Measurements from ENCODE around the gene EIF1.
"Not testable (repeated sequence)": the region's sequence is repeated elsewhere in the genome, so short reads cannot be mapped to it uniquely, and the experiment has no call there.

The EIF1 gene

DNA sequence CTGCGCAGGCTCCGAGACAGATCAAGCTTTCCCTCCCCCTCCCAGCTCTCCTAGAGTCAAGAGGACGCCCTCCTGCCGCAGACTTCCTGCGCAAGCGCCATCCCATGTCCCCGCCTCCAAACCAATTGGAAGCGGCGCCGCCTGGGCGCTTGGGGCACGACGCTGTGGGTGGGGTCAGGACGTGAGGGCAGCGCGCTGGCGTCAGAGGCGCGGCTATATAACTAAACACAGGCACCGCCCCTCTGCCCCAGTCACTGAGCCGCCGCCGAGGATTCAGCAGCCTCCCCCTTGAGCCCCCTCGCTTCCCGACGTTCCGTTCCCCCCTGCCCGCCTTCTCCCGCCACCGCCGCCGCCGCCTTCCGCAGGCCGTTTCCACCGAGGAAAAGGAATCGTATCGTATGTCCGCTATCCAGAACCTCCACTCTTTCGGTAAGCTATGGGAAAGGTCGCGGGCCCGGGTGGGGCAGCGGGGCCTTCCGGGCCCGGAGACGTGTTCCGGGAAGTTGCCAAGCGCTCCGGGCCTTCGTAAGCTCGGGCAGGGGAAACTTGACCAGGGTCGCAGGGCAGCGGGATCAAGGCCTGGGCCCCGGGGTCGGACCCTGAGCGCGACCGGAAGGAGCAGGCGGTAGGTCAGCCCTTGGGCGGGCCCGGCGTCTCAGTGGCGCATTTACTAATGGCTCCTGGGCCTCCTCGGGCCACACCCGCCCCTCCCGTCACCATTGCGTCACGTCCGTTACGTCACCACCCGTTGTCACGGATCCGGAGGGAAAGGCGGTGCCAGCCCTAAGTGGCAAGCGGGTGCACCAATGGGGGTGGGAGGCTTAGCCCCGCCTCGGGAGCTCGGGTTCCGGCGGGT, at the start of gene EIF1:
Gene EIF1 (plus strand): TSS at position 245 of the 856 bp plus-strand sequence. CDS start 154 bp downstream, at position 399.
- in situ Hi-C loops (cut with MboI; ENCODE audit: low sequenced_read_pairs): no loop called here

DNA sequence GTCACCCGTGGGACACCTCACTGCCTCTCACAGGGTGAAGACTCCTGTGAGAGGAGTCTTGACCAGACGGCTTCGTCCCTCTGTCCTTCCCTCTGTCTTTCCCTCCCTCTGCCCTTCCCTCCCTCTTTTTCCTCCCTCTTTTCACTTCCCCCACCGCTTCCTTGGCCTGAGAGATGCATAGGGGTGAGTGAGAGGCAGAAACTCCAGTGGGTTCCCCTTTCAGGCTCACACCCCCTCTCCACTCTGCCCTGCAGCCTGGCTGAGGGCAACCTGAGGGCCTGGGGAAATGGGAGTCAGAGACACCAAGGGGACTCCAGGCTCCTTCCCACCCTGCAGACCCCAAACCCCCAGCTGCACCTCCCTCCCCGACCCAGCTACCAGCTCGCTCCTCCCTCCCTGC, 49.7 kb upstream of the EIF1 start:
- in situ Hi-C loops (cut with MboI; ENCODE audit: low sequenced_read_pairs): no loop called here

DNA sequence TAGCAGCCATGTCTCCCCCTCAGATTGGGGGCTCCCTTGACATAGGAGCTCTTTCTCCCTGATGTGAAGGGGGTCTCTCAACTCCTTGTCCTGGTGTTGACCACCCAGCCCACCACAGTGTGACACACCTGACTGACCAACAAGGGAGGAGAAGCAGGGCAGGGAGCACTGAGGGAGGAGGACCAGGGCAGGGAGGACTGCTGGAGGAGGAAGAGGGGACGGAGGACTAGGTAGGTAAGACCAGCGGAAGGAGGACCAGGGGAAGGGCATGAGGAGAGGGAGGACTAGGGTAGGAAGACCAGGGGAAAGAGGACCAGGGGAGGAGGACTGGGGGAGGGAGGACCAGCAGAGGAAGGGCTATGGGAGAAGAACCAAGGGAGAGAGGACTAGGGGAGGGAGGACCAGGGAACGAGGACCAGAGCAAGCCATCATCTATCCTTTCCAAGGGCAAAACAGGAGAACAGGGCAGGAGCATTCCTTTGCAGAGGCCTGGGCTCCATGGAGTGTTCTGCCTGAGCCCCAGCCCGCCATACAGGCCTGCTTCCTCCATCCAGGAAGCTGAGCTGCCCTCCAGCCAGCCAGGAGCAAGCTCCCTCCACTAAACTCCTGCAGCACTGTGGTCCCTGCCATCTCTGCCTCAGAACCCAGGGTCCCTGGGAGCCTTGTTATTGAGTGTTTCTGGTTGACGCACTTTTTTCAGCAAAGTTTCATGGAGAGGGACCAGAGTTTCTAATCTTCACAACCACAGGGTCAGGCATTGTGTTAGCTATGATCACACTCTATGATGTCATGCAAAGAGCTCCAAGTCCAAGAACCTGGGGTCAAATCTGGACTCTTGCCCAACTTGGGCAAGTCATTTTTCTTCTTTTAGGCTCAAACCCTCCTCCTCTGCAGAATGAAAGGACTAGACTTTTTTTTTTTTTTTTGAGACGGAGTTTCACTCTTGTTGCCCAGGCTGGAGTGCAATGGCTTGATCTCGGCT, 48.9 kb upstream of the EIF1 start:
- in situ Hi-C loops (cut with MboI; ENCODE audit: low sequenced_read_pairs): no loop called here

DNA sequence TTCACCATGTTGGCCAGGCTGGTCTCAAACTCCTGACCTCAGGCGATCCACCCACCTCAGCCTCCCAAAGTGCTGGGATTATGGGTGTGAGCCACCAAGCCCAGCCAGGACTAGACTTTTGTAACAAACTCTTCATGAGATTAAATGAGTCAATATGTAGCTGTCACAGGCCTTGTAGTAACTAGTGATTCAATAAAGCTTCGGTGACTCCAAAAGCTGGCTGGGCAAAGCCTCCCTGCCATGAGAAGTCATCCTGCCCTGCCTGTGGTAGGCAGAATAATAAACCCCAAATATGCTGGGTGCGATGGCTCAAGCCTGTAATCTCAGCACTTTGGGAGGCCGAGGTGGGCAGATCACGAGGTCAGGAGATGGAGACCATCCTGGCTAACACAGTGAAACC, 48.1 kb upstream of the EIF1 start:
- in situ Hi-C loops (cut with MboI; ENCODE audit: low sequenced_read_pairs): not testable (repeated sequence)

DNA sequence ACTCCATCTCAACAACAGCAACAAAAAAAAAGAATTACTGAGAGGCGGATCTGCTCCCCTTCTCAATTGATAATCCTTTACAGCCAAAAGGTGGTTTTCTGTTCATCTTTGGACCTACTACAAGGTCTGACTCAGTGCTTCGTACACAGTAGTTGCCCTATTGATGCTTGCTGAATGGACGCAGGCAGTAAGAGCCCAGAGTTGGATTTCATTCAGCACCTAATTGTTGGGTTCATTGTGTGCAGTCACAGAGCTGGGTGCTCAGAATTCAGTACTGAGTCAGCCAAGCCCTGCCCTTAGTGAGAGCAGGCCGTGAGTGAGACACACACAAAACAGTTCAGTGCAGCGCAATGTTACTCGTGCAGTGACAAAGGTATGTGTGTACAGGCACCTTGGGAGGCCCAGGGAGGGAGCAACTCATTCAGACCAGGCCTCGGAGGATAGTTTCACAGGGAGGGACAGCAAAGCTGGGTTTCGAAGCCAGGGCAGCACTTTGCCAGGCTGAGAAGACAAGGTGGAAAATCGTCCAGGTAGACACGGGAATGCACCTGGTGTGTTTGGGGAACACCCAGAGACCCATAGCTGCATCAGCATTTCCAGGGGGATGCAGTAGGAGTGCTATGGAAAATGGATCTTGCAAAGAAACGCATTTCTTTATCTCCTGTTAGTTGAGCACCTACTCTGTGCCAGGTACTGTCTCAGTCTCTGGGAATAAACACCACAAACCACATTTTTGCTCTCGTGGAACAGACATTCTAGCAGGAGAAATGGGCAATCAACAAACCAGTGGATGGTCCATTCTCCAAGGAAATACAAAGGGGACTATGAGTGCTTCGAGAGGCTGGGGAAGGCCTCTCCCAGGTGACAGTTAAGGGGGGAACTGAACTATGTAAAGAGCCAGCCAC, 46.2 kb upstream of the EIF1 start:
- in situ Hi-C loops (cut with MboI; ENCODE audit: low sequenced_read_pairs): no loop called here

DNA sequence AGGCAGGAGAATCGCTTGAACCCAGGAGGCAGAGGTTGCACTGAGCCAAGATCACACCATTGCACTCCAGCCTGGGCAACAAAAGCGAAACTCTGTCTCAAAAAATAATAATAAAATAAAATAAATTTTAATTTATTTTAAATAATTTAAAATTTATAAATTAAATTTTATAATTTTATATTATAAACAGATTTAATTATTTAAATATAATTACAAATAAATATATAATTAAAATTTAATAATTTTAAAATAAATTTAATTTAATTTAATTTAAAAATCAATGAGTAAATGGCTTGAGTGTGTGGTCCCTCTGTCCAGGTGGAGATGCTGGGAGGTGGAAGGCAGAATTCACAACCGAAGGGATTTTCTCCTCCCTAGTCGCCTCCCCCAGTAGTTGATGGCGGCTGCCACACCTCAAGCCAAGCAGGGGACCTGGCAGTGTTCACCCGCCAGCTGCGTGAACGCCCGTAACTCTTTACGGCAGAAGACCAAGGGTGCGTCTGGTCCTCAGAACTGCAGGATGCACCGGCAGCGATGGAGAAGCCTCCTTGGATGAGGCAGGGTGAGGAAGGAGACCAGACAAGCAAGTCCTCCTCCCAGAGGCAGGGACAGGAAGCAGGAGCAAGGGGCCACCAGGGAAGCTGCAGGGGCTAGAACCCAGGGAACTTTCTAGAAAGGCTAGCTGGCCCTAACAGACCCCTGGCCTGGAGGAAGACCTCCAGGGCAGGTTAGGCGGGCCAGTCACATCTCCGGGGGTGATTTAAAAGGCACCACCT, 41.5 kb upstream of the EIF1 start:
- in situ Hi-C loops (cut with MboI; ENCODE audit: low sequenced_read_pairs): no loop called here

DNA sequence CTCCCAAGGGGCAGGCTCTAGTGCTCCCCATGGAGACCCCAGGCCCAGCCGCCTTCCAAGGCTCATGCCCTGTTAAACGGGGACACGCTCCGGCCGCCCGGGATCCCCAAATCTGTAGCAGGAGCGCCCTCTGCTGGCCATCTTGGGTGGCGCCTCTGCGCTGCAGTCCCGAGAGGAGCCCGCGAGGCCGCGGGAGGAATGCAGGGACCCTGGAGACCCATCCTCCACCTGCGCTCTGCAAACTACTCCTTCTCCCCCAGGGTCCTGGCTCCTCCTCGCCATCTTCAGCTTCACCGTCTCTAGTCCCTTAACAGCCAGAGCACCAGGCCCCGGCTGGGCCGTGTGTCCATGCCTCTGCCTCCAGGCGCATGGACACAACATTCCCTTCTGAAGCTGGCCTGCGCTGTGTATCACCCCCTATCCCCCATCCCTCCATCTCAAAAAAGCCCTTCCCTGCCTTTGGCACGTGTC, 40.7 kb upstream of the EIF1 start:
- in situ Hi-C loops (cut with MboI; ENCODE audit: low sequenced_read_pairs): no loop called here

DNA sequence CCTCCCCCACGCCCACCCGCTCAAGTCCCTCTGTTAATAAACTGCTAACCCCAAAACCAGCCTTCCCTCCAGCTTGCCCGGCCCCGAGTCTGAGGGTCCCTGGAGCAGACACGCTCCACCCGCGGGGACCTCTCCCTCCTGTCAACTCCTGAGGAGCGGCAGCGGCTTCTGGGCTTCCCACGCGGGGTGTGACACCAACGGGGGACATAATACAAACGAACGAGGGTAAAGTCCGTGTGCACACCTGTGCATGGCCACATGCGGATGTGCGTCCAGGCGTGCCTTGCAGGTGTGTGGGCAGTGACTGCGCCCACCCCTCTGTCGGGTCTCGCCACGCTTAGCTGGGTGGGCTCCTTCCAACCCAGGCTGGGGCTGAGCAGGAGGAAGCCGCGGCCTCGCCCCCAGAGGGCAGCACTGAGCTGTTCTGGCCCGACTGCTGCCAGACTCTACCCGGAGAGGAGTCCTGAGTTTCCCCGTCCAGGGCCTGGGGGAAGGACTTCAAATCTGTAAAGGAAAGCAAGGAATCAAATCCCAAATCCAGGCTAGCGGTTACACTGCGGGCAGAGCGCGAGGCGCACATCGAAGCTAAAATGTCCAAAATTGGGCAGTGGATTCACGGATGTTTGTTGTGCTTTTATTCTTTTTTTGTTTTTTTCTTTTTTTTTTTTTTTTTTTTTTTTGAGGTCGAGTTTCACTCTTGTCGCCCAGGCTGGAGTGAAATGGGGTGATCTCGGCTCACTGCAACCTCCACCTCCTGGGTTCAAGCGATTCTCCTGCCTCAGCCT, 40.1 kb upstream of the EIF1 start:
- in situ Hi-C loops (cut with MboI; ENCODE audit: low sequenced_read_pairs): no loop called here

DNA sequence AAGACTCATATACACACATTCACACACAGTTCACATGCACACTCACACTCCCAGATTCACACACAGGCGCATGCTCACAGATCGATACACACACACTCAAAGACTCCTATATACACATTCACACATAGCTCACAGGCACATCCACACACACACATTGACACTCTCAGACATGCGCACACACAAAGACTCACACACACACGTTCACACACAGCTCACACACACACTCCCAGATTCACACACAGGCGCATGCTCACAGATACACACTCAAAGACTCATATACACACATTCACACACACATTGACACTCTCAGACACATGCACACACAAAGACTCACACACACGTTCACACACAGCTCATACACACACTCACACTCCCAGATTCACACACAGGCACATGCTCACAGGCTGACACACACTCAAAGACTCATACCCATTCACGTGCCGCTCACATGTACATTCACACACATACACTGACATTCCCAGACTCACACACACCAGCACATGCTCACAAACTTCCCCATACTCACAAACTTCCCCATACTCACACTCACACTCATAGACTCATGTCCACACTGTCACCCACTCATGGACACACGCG, 38.7 kb upstream of the EIF1 start:
- in situ Hi-C loops (cut with MboI; ENCODE audit: low sequenced_read_pairs): loop anchor here (25.0 kb wide), 1 partner anchor 88 kb away; the partner anchor contains the start of gene KRT9

DNA sequence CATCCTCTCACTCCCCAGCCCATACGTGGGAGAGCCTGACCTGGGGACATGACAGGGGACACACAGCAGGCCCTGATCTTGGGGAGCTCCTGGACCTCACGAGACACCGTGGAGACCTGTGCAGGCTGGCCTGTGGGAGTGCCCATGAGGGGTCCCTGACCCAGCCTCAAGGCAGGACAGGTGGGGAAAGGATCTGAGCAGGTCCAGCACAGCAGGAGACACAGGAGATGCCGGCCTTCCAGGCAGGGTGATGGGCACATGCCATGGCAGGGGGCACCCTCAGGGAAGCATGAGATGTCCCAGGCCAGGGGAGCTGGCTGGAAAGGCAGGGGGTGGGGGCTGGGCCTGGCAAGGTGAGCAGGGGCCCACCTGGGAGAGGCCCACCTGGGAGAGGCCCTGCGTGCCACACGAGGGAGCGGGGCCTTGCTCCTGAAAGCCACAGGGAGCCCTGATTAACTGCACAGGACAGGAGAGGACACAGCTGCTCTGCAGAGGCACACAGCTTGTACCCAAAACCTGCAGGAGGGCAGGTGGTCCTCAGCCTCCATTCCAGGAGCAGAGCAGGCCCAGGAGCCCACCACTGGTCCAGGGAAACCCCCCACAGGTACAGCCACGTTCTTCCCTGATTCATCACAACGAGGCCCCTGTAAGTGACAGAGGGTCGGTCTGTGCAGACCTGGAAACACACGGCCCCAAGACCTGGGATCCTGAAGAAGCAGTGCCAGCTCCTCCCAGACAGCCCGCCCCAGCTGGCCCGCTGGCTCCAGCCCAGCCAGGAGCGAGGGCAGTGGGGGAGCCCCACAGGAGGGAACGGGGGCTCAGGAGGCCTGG, 37.7 kb upstream of the EIF1 start:
- in situ Hi-C loops (cut with MboI; ENCODE audit: low sequenced_read_pairs): loop anchor here (25.0 kb wide), 1 partner anchor 89 kb away; the partner anchor contains the start of gene KRT9

DNA sequence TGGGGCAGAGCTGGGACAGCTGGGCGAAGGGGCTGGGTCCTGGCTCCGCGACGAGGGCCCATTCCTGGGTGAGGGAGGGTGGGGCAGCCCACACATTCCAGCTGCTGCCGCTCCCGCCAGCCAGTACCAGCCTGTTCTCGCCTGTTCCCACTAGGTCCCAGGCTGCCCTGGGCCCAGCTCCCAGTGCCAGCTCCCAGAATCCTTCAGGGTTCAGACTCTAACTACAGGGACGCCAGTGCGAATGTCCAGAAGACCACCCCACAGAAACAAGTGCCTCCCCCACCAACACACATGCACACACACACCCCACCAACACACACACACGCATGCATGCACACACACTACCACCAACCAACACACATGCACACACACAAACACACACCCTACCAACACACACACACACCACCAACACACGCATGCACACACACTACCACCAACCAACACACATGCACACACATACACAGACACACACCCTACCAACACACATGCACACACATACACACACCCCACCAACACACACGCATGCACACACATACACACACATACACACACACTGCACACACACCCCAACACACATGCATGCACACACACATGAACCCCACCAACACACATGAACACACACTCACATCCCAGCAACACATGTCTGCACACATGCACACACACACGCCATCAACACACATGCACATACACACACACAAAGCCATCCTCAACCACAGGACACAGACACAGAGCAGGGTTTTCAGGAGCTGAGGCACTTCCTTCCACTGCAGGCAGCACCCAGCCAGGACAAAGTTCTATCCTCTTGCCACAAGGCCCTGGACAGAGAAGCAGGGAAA, 36.8 kb upstream of the EIF1 start:
- in situ Hi-C loops (cut with MboI; ENCODE audit: low sequenced_read_pairs): loop anchor here (25.0 kb wide), 1 partner anchor 90 kb away; the partner anchor contains the start of gene KRT9

DNA sequence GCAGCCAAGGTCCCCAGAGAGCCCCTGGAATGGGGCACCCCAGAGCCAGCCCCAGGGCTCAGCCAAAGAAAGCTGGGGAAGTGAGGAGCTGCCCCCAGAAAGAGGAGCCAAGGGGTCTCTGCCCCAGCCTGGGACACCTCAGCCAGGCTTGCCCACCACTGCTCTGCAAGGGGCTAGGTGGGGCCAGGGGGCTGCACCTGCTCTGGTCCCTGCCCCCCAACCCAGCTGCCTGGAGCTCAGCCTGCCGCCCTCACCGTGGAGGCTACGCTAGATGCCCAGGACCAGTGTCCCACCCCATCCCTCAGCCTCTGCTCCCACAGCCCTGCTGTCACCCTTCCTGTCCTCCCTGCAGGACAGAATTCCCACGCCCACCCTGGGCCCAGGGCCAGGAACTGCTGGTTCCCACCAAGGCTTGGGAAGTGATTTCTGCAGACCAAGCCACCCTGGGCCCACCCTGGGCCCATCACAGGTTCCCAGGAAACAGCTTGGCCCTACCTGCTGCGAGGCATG, 36.2 kb upstream of the EIF1 start:
- in situ Hi-C loops (cut with MboI; ENCODE audit: low sequenced_read_pairs): loop anchor here (25.0 kb wide), 1 partner anchor 90 kb away; the partner anchor contains the start of gene KRT9

DNA sequence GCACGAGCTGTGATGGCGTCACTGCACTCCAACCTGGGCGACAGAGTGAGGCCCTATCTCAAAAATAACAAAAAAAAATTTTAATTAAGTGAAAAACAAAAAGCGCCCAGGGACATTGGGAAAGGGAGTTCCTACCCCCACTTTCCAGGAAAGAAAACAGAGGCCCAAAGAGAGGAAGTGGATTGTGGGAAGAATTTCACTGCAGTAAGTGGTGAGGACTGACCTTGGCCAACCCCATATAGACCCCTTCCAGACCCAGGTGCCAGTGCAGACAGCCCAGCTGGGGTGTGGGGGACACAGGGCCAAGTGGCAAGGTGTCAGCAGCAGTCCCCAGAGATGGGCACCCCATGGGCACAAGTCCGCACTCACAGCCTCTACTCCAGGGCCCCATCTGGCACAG, 35.3 kb upstream of the EIF1 start:
- in situ Hi-C loops (cut with MboI; ENCODE audit: low sequenced_read_pairs): loop anchor here (25.0 kb wide), 1 partner anchor 91 kb away; the partner anchor contains the start of gene KRT9

DNA sequence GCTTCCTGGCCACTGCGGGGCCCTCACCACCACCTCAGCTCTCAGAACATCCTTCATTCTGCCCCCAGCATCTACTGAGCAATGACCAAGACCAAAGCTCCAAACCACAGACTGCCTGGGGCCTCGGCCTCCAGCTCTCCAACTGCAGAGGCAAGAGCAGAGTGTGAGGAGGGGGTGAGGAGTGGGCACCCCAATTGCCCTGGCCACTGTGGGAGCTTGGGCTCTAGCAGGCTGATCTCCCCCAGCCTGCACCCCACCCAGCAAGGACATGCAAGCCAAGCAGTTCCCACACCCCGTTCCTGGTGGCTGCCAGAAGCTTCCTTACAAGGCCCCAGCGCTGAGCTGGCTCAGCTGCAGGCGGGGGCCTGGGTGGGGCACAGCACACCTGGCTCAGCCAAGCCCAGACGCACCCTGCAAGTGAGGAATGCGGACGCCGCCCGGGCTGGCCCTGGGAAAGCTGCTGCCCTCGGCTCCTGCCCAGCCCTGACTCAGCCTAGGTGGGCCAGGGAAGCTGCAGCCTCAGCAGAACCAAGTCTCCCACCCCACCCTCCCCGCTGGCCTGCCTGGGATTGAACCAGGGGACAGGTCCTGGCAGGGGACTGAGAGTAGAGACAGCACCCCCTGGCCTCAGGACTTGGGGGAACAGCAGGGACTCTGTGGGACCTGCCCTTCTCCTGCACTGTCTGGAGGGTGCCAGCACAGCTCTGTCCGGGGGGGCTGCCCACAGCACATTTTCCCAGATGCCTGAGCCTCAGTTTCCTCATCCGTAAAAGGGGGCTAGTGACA, 34.6 kb upstream of the EIF1 start:
- in situ Hi-C loops (cut with MboI; ENCODE audit: low sequenced_read_pairs): loop anchor here (25.0 kb wide), 1 partner anchor 92 kb away; the partner anchor contains the start of gene KRT9
